Mucosa of descending colon (tissue), 3 donors: ENCODE measurements around the gene KCNS1. TPM values are rescaled to one million over a fixed set of nuclear protein-coding genes. Genes with fewer than 3 reads are reported as not detected.

ENCODE experiments used
- ATAC-seq: fragments of 200-7000 bp; cut with Tn5 transposase; one replicate; pipeline ENCODE4 v1.9.1; 2020; ENCODE audit warnings: mild to moderate bottlenecking, moderate library complexity
- DNase-seq, 3 donors: peaks; one replicate each; pipeline ENCODE4 v3.0.0-alpha.2; 2020
- H3K36me3 ChIP-seq: fragments of 200-600 bp; one replicate; pipeline ENCODE4 v1.8.0; 2021; ENCODE audit warnings: low read depth, mild to moderate bottlenecking
- H3K4me1 ChIP-seq: fragments of 200-600 bp; one replicate; pipeline ENCODE4 v1.8.0; 2021; ENCODE audit warnings: low read depth, mild to moderate bottlenecking
- H3K4me3 ChIP-seq: fragments of 200-600 bp; one replicate; pipeline ENCODE4 v1.8.0; 2021; ENCODE audit warnings: mild to moderate bottlenecking
- H3K9me3 ChIP-seq: fragments of 200-600 bp; one replicate; pipeline ENCODE4 v1.8.0; 2021; ENCODE audit warnings: mild to moderate bottlenecking
- CTCF ChIP-seq: fragments of 200-600 bp; IDR thresholded peaks from one replicate; pipeline ENCODE4 v1.8.0; 2022; ENCODE audit warnings: antibody characterized with exemption, mild to moderate bottlenecking
- intact Hi-C, 2 donors: fragments of 100-400 bp; cut with DNase I in 1 of 2; cut with micrococcal nuclease in 1 of 2; formaldehyde crosslinking; loops; one replicate each; pipeline versions ENCODE4 v1.11.0 to v1.11.1; 2022; cut with DNase I, micrococcal nuclease
- total RNA-seq, 3 donors: library from RNA; stranded (reverse); fragmentation: NEBNext Ultra II Directional in 2 of 3; extraction: Animal tissue kit (Norgen Biotek cat#: 25700) in 2 of 3; gene quantifications; one replicate each; pipeline versions ENCODE4 v1.2.1 to v1.2.4, GENCODE V29; 2021 to 2023
- donor health status: DM: no; HTN: no; CAD: no; lungs with moderate emphysema.
- donor health status: DM: no; HTN: no; CAD: no.
- donor health status: DM: no; HTN: yes; CAD: no.

Gene KCNS1
- total RNA-seq, 3 donors from 2014 or later: 0.09 to 0.17 TPM; not detected in 1

GRCh38 chr20:45105317-45105716 lies 4.4 kb upstream of the KCNS1 start:
- intact Hi-C loops: no loop called here
- TF ChIP-seq CTCF: no peak
- no peak overlapping the region for H3K4me3 ChIP-seq
- H3K4me1 ChIP-seq: no peaks in the 10 kb centered on the region
- H3K9me3 ChIP-seq: no peaks in the 10 kb centered on the region
- H3K36me3 ChIP-seq: no peaks in the 10 kb centered on the region
- DNase-seq (no peak), ATAC-seq (peak; percentile 16)

- no peak for TF ChIP-seq CTCF
- H3K4me1 ChIP-seq: no peaks in the 10 kb centered on the region
- no peaks in the 10 kb centered on the region for H3K36me3 ChIP-seq
- DNase-seq (no peak), ATAC-seq (peak; percentile 76)
- no peak overlapping the region for H3K4me3 ChIP-seq
- H3K9me3 ChIP-seq: no peaks in the 10 kb centered on the region
- intact Hi-C loops: no loop called here
Measured at GRCh38 chr20:45104786-45105185, 3.9 kb upstream of the KCNS1 start.

GRCh38 chr20:45103072-45103471 lies 2.1 kb upstream of the KCNS1 start:
- intact Hi-C loops: no loop called here

GRCh38 chr20:45101333-45101850 lies 465 bp upstream of the KCNS1 start:
- H3K4me3 ChIP-seq: no peak overlapping the region
- DNase-seq (no peak), ATAC-seq (no peak)
- intact Hi-C loops: no loop called here
- H3K36me3 ChIP-seq: no peaks in the 10 kb centered on the region
- no peaks in the 10 kb centered on the region for H3K4me1 ChIP-seq
- no peak for TF ChIP-seq CTCF
- H3K9me3 ChIP-seq: no peaks in the 10 kb centered on the region

More at GRCh38 chr20:45103072-45103471, 2.1 kb upstream of the KCNS1 start:
- TF ChIP-seq CTCF: no peak
- H3K4me3 ChIP-seq: no peak overlapping the region
- no peaks in the 10 kb centered on the region for H3K4me1 ChIP-seq
- no peaks in the 10 kb centered on the region for H3K36me3 ChIP-seq
- ATAC-seq (no peak), DNase-seq (no peak)
- H3K9me3 ChIP-seq: no peaks in the 10 kb centered on the region

GRCh38 chr20:45098103-45098773 lies 2.7 kb downstream of the KCNS1 start:
- DNase-seq: peak; percentile 25 to 56 (median 53)
- Histone ChIP-seq H3K36me3 (no peaks in the 10 kb centered on the region), H3K9me3 (no peaks in the 10 kb centered on the region), H3K4me3 (no peak overlapping the region), H3K4me1 (no peaks in the 10 kb centered on the region)
- no peak for TF ChIP-seq CTCF
- intact Hi-C loops: no loop called here
- ATAC-seq: peak; percentile 35
